ENCODE data around the gene EXD3.

EXD3 gene

DNA sequence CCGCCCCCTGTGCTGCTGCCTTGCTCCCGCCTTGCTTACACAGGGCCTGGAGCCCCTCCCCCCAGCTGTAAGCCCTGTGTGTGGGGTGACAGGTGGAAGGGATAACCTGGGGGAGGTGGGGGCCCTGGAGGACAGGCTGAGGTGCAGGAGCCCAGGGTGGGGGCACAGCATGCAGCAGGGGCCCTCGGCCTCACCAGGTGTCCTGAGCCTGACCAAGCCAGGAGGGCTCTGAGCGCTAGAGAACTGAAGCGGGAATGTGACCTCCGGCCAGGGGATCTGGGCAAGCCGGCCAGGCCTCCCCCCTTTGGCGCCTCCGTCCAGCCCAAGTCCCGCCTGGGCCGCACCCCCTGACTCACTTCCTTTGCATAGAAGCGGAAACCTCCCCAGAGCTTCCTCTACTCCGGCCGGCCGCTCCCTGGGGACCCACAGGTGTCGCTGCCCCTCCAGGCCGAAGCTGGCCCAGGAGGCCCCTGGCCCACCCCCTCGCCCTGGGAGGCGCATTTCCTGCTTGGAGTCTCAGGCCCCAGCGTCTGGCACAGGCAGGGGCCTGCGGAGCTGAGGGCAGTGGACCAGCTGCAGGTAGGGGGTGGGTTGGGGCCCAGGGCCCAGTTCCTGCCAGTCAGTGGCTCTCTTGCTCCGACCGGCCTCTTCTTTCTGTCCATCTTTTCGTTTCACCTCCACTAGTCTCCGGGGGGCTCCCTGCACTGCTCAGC, 145.5 kb downstream of the EXD3 start, which contains the start of gene TOR4A:
TOR4A (plus strand) TSS at position 398 of the 713 bp plus-strand sequence. CDS start 964 bp downstream, outside the sequence.
- peak; percentile 91 for DNase-seq (ENCODE audit: low read depth)
- TF ChIP-seq, protein P1, sequence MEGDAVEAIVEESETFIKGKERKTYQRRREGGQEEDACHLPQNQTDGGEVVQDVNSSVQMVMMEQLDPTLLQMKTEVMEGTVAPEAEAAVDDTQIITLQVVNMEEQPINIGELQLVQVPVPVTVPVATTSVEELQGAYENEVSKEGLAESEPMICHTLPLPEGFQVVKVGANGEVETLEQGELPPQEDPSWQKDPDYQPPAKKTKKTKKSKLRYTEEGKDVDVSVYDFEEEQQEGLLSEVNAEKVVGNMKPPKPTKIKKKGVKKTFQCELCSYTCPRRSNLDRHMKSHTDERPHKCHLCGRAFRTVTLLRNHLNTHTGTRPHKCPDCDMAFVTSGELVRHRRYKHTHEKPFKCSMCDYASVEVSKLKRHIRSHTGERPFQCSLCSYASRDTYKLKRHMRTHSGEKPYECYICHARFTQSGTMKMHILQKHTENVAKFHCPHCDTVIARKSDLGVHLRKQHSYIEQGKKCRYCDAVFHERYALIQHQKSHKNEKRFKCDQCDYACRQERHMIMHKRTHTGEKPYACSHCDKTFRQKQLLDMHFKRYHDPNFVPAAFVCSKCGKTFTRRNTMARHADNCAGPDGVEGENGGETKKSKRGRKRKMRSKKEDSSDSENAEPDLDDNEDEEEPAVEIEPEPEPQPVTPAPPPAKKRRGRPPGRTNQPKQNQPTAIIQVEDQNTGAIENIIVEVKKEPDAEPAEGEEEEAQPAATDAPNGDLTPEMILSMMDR (IDR thresholded peaks at IDR 0.05; ENCODE audit: insufficient read depth, low read depth, low read length, missing control alignments) = no peak
- peak within 1 kb of the TSS; percentile 68 for H3K4me3 ChIP-seq (ENCODE audit: low read depth, low read length)

- peak; percentile 41 for DNase-seq (ENCODE audit: low read depth)
- TF ChIP-seq, protein P1 (IDR thresholded peaks at IDR 0.05; ENCODE audit: insufficient read depth, low read depth, low read length, missing control alignments) = no peak
- peak overlapping the region; percentile 68 for H3K4me3 ChIP-seq (ENCODE audit: low read depth, low read length)
These were observed 146.3 kb downstream of the EXD3 start for GRCh38 chr9:137276473-137277328.

- TF ChIP-seq, protein P1 (IDR thresholded peaks at IDR 0.05; ENCODE audit: insufficient read depth, low read depth, low read length, missing control alignments) = no peak
- H3K4me3 ChIP-seq (ENCODE audit: low read depth, low read length) = no peak overlapping the region
- no peak for DNase-seq (ENCODE audit: low read depth)
These were observed 147.1 kb downstream of the EXD3 start for GRCh38 chr9:137275588-137276472.

- no peak overlapping the region for H3K4me3 ChIP-seq (ENCODE audit: low read depth, low read length)
- DNase-seq (ENCODE audit: low read depth) = no peak
- TF ChIP-seq, protein P1 (IDR thresholded peaks at IDR 0.05; ENCODE audit: insufficient read depth, low read depth, low read length, missing control alignments) = no peak
These were observed 147.8 kb downstream of the EXD3 start for GRCh38 chr9:137275203-137275587.

DNA sequence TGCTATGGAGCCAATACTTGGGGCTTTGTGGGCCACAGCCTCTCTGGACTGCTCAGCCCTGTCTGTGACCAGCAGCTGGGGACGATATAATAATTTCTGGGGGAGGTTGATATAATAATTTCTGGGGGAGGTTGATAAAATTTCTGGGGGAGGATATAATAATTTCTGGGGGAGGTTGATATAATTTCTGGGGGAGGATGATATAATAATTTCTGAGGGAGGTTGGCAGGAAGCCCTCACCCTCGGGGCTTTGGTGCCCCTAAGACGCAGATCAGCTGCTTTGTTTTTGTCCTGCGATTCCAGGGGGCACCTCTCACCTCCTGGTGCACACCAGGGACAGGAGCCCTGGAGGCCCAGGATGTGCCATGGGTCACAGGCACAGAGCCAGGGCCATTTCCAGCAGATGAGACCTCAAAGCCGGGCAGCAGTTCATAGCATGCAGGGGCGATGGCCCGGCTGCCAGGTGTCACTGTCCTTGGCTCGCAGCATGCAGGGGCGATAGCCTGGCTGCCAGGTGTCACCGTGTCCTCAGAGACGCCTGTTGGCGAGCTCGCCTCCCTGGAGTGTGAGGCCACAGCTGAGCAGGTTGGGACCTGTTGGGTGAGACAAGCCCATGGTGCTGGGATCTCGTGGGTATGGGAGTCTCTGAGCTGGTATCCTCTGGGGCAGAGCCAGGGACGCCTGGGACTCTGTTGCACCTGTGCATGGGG, 149.2 kb downstream of the EXD3 start:
- TF ChIP-seq, protein P1 (IDR thresholded peaks at IDR 0.05; ENCODE audit: insufficient read depth, low read depth, low read length, missing control alignments) = no peak
- DNase-seq (ENCODE audit: low read depth) = no peak
- H3K4me3 ChIP-seq (ENCODE audit: low read depth, low read length) = no peak overlapping the region

DNA sequence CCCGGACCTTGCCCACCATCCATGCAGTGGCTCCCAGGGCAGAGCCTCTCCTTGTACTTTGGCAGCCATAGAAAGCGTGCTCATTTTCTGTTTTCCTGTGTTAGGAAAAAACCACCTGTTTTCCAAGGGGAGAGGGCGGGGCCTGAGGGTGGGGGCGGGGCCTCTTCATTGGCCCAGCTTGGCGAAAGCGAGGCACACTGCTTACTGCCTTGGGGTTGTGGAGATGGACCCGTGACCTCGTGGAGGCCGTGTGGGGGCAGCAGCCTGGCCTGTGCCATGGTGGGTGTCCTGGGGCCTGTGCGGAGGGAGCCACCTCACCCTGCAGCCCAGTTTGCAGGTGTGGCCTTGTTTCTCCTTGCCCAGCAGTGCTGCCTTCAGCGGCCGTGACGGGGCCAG, 149.9 kb downstream of the EXD3 start:
- no peak for DNase-seq (ENCODE audit: low read depth)
- H3K4me3 ChIP-seq (ENCODE audit: low read depth, low read length) = no peak overlapping the region
- TF ChIP-seq, protein P1 (IDR thresholded peaks at IDR 0.05; ENCODE audit: insufficient read depth, low read depth, low read length, missing control alignments) = no peak

Data from GM12865 (cell line).